ENCODE measurements around the gene AACS.
"Not testable (repeated sequence)": the region's sequence is repeated elsewhere in the genome, so short reads cannot be mapped to it uniquely, and the experiment has no call there.

The AACS gene

GRCh38 chr12:125023065-125023464, 42.2 kb upstream of the AACS start:
- Histone ChIP-seq H3K27ac (no peak overlapping the region), H3K4me3 (no peak overlapping the region)
- DNase-seq (ENCODE audit: low spot score): no peak
- TF ChIP-seq CTCF (IDR thresholded peaks at IDR 0.05): no peak

GRCh38 chr12:125024949-125025563, 40.2 kb upstream of the AACS start:
- Histone ChIP-seq H3K27ac (no peak overlapping the region), H3K4me3 (no peak overlapping the region)
- TF ChIP-seq CTCF (IDR thresholded peaks at IDR 0.05): no peak
- no peak for DNase-seq (ENCODE audit: low spot score)

- H3K4me3 ChIP-seq: no peak overlapping the region
- no peak for DNase-seq (ENCODE audit: low spot score)
- no peak for TF ChIP-seq CTCF (IDR thresholded peaks at IDR 0.05)
- H3K27ac ChIP-seq: no peak overlapping the region
Measured at GRCh38 chr12:125025606-125026235, 39.5 kb upstream of the AACS start.

- no peak for DNase-seq (ENCODE audit: low spot score)
- H3K4me3 ChIP-seq: no peak overlapping the region
- no peak overlapping the region for H3K27ac ChIP-seq
- TF ChIP-seq CTCF (IDR thresholded peaks at IDR 0.05): no peak
Measured at GRCh38 chr12:125028106-125028505, 37.1 kb upstream of the AACS start.

- Histone ChIP-seq H3K27ac (no peak overlapping the region), H3K4me3 (no peak overlapping the region)
- TF ChIP-seq CTCF (IDR thresholded peaks at IDR 0.05): no peak
- DNase-seq (ENCODE audit: low spot score): no peak
Measured at GRCh38 chr12:125029761-125030358, 35.4 kb upstream of the AACS start.

GRCh38 chr12:125031471-125031870, 33.8 kb upstream of the AACS start:
- DNase-seq (ENCODE audit: low spot score): not testable (repeated sequence)

GRCh38 chr12:125032466-125033152, 32.6 kb upstream of the AACS start:
- Histone ChIP-seq H3K27ac (no peak overlapping the region), H3K4me3 (no peak overlapping the region)
- no peak for DNase-seq (ENCODE audit: low spot score)
- TF ChIP-seq CTCF (IDR thresholded peaks at IDR 0.05): no peak

More at GRCh38 chr12:125031471-125031870, 33.8 kb upstream of the AACS start:
- H3K27ac ChIP-seq, H3K4me3 ChIP-seq: not testable (repeated sequence)
